ENCODE results near the gene ABCB11.

- TF ChIP-seq, protein P1, sequence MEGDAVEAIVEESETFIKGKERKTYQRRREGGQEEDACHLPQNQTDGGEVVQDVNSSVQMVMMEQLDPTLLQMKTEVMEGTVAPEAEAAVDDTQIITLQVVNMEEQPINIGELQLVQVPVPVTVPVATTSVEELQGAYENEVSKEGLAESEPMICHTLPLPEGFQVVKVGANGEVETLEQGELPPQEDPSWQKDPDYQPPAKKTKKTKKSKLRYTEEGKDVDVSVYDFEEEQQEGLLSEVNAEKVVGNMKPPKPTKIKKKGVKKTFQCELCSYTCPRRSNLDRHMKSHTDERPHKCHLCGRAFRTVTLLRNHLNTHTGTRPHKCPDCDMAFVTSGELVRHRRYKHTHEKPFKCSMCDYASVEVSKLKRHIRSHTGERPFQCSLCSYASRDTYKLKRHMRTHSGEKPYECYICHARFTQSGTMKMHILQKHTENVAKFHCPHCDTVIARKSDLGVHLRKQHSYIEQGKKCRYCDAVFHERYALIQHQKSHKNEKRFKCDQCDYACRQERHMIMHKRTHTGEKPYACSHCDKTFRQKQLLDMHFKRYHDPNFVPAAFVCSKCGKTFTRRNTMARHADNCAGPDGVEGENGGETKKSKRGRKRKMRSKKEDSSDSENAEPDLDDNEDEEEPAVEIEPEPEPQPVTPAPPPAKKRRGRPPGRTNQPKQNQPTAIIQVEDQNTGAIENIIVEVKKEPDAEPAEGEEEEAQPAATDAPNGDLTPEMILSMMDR (IDR thresholded peaks at IDR 0.05 in 8 of 11, conservative IDR thresholded peaks at IDR 0.05 in 3 of 11): no peak
- TF ChIP-seq POLR2AphosphoS5 (IDR thresholded peaks at IDR 0.05) (no peak), POLR2A (IDR thresholded peaks at IDR 0.05) (no peak)
Measured at GRCh38 chr2:168970711-168971233, 60.4 kb downstream of the ABCB11 start.

All from spleen (tissue), 7 donors.